Activated CD8-positive, alpha-beta memory T cell treated with anti-CD3 and anti-CD28 coated beads for 1 hour (primary cell): ENCODE measurements around the gene RHCG.
"Not testable (repeated sequence)": the region's sequence is repeated elsewhere in the genome, so short reads cannot be mapped to it uniquely, and the experiment has no call there.

Source experiments
- DNase-seq, 2 donors: peaks; one replicate each; pipeline ENCODE4 v3.0.0-alpha.2; 2020; ENCODE audit warnings: low read depth in 1 of 2; ENCODE audit errors: extremely low read depth in 1 of 2

RHCG gene

GRCh38 chr15:89479173-89479572 is 17.2 kb downstream of the RHCG start:
- DNase-seq = no peak

GRCh38 chr15:89477411-89478242 is 18.8 kb downstream of the RHCG start:
- no peak for DNase-seq

- no peak for DNase-seq
Observed at GRCh38 chr15:89475661-89476060, 20.7 kb downstream of the RHCG start.

DNA sequence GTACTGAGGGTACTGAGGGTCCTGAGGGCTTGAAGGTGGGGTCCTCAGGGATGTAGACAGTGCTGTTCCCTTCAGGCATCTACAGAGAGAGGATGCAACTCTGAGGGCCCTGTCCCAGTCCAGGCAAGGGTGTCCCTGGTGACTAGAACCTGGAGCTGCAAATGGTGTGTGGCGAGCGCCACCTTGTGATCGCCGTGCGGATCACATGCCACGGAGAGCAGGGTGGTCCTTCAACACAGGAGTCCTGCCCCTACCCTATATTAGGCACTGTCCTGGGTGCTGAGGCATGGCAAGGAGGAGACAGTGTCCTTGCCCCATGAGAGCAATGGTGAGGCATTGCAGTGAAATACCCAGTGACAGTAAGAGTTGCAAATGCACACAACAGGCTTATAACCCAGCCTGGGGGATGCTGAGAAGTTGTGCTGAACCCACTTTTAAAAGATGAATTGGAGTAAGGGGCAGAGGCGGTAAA is 23.6 kb downstream of the RHCG start:
- DNase-seq = no peak

DNA sequence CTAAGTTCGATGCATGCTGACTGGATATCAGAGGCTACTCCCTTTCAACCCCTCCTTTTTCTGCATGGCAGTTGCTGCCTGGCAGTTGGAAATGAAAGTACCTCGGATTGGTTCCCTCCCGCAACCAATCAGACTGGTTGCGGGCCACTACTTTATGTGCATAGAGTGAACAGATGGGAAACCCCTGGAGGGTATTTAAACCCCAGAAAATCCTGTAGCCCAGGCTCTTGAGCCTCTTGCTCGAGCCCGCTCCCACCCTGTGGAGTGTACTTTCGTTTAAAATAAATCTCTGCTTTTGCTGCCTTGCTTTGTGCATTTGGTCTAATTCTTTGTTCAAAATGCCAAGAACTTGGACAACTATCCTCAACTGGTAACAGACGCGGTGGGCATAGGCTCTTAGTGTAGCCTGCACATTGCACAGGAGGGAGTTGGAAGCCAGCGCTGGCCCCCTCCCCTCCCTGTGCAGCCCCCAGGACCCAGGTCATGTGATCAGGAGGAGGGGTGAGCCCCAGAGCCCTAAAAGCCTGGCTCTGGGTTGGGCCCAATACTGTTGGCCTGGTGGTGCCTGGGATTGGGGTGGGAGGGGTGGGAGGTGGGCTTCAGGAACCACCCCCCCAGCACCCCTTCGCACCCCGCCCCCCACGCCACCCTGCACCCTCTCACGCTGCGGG is 26.8 kb downstream of the RHCG start:
- DNase-seq = no peak

- not testable (repeated sequence) for DNase-seq
Observed at GRCh38 chr15:89468813-89469212, 27.6 kb downstream of the RHCG start.

DNA sequence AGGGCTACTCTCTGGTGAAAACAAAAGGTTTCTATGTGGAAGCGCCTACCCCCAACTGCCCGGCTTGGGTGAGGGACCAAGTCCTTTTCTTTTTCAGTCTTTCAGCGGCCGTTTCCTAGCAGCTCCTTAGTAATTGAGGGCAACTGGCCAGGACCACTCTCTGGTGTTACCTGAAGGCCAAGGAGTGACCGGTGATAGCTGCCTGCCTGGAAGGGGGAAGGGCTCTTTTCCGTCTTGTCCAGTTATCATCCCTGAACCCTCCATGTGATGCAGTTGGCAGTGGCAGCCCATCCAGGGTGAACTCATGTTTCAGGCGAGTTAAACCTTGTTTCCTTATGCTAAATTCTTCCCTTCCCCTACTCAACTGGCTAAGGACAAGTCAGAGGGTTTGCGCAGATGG is 33.3 kb downstream of the RHCG start:
- DNase-seq = no peak

DNA sequence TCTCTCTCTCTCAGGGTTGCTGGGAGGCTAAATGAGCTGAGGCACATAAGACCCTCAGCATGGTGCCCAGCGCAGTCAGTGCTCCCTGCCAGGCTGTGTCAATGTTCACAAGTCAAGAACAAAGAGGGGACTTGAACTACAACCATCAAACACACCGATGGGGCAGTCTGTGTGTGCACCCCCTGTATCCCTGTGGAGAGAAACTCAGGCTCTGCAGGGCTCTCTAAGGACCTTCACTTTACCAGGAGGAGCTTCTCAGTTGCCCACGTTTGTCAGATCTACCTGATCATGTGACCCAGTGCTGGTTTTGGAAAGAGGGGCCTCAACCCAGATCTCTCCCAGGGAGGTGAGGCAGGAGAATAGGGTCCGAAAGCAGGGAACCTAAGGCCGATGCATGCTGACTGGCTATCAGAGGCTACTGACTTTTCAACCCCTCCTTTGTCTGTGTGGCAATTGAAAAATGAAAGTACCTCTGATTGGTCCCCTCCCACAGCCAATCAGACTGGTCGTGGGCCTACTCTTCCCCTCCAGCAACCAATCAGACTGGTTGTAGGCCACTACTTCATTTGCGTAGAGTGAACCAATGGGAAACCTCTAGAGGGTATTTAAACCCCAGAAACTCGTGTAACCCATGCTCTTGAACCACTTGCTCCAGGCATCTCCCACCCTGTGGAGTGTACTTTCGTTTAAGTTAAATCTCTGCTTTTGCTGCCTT is 34.0 kb downstream of the RHCG start:
- no peak for DNase-seq

- no peak for DNase-seq
Observed at GRCh38 chr15:89461386-89461785, 35.0 kb downstream of the RHCG start.

- DNase-seq = no peak
Observed at GRCh38 chr15:89460048-89460447, 36.3 kb downstream of the RHCG start.

DNA sequence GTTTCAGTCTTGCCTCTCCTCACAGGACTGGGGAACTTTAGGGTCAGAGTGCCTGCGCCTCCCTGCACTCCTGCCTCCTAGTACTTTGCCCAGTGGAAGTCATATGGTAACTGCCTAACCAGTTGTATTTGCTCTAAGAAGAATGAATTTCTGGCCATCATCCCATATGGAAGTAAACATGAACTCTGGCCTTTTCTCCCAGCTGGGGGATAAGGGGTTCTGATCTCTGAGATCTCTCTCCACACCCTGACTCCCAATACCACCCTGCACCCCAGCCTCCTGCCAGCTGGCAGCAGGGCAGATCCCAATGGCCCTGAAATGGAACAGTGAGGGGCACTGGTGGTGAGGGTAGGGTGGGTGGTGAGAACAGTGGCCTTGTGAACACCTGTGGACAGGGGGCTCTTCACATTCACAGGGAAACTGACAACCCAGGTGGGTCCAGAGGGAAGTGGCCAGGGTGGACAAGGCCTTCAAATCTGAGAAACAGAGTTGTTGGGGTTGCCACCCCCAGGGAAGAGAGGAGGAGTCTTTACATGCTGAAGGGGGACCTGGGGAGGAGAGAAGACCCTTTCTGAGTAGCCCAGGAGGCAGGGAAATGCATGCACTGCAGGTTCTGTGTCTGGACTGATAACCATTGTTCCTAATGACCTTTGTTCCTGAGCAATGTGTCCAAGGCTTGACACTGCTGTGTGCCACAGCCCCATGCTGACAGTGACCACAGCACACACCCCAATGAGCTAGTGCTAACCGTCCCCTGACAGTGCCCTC is 36.9 kb downstream of the RHCG start:
- no peak for DNase-seq

- DNase-seq = no peak
Observed at GRCh38 chr15:89458440-89458839, 37.9 kb downstream of the RHCG start.

GRCh38 chr15:89457086-89457485 is 39.3 kb downstream of the RHCG start:
- no peak for DNase-seq

DNA sequence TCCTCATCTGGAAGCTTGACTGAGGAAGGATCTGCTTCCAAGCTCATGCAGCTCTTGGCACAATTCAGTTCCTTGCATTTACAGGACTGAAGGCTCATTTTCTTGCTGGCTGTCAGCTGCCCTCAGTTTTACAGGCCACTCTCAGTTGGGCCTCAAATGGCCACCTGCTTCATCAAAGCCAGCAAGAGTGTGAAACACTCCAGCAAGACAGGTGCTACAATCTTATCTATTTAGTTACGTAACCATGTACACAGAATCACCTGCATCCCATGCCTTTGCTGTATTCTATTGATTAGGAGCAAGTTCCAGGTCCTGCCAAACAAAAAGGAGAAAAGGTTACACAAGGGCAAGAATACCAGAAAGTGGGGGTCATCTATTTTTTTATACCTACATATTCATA is 40.8 kb downstream of the RHCG start:
- DNase-seq = no peak

- no peak for DNase-seq
Observed at GRCh38 chr15:89452330-89452836, 44.0 kb downstream of the RHCG start.

DNA sequence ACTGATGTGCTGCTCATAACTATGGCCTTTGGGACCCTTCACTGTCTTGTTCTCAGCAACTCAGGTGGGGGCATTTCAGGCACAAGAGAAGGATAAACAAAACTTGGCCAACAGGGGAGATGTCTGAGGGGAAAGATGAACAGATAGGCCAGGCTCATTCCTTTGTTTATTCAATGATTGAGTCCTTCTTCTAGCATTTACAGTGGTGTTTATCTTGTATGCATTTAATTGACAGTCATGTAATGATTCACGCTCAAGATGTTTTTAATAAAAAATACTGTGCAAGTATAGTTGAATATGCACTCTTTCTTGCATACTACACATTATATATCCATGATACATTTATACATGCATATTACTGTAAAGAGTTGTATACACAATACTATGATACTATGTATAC is 44.5 kb downstream of the RHCG start:
- no peak for DNase-seq

DNA sequence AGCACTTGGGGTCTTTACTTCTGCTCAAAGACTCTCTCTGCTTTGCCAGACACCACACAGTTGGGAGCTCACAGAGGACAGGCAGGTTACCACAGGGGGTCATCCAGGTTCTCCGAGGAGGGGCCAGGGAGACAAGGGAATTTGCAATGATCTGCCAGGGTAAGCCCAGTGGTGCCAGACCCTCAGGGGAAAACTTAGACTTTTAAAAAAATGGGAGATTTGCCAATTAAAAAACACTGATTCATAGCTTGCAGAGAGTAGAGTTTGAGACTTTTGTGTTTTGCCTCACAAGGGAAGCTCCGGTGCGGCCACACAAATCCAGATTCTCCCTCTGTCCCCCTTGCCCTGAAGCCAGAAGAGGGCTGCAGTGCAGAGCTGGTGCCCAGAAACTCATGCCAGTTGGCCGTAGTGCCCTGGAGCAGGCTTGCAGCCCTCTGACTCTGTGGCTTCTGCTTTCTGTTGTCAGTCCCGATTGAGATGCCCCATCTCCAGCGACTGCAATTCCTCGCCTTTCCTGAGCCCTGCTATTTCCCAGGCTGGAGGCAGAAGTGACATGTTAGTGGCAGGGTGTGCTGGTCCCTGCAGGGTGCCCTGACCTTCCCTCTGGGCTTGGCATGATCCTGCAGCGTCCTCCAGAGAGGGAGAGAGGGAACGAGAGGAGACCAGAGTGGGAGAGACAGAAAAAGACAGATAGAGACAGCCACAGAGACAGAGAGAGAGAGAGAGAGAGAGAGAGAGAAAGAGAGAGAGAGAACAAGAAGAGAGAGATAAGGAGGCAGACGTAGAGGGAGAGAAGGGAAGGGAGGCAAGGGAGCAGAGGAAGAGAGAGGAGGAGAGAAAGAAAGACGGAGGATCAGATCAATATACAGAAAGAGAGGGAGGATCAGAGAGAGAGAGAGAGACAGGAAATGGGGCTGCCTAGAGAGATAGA is 46.0 kb downstream of the RHCG start:
- no peak for DNase-seq

DNA sequence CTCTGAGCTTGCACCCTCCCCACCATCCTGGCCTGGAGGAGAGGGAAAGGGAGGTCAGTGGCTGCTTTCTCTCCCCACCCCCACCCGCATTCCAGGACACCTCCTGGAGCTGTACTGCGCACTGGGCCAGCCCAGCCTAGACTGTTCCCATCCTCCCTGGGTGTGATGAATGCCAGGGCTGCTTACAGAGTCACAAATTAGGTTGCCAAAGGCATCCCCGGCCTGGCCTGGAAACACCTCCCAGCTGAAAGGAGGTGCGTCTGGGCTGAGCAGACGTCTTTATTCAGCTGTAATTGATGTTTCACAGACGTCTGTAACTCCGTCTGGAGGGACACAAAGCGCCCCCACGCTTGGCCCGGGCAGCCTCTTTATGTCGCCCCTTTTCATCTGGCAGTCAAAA is 47.6 kb downstream of the RHCG start:
- no peak for DNase-seq

DNA sequence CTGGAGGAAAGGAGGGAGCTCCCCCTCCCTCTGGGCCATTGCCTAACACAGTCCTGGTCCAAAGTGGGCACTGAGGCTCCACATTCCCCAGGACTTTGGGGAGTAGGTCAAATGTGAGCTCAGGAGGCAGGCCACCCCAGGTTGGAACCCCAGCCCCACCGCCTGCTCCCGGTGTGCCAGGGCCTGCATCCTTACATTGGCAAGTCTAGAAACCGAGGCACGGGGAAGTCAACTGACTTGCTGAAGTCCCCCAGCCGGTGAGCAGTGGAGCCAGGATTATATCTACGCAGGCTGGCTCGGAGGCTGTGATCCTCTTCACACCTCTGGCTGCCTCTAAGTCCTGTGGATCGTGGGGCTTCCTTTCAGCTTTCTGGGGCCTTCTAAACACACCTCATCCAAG is 48.7 kb downstream of the RHCG start:
- DNase-seq = no peak
